SH-SY5Y (cell line): Measurements from ENCODE around the gene CACNA1B.

Experiments used
- GATA2 ChIP-seq: IDR thresholded peaks from 2 replicates; pipeline ENCODE4 v1.6.1; 2011; ENCODE audit warnings: mild to moderate bottlenecking, low read depth, low read length
- GATA3 ChIP-seq: IDR thresholded peaks from 2 replicates; pipeline ENCODE4 v1.6.1; 2011; ENCODE audit warnings: low read depth, mild to moderate bottlenecking, low read length, moderate library complexity

DNA sequence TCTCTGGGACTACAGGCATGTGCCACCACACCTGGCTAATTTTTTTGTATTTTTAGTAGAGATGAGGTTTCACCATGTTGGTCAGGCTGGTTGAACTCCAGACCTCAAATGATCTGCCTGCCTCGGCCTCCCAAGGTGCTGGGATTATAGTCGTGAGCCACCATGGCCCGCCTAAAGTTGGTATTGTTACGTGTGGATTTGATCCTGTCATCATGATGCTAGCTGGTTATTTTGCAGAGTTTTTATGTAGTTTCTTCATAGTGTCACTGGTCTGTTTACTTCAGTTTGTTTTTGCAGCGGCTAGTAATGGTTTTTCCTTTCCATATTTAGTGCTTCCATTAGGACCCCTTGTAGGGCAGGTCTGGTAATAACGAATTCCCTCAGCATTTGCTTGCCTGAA is 85.9 kb downstream of the CACNA1B start:
- TF ChIP-seq GATA3 (no peak), GATA2 (no peak)
